ENCODE results near the gene VSTM2B. TPM values are rescaled to one million over a fixed set of nuclear protein-coding genes. Genes with fewer than 3 reads are reported as not detected.
A peak's percentile ranks its signal among the peaks of the same experiment; 100 is the strongest.

Gene VSTM2B
- total RNA-seq, 2 donors from 2014 or later: not detected

- Histone ChIP-seq H3K27ac (no peak overlapping the region), H3K4me1 (no peaks in the 10 kb centered on the region), H3K9me3 (no peaks in the 10 kb centered on the region), H3K36me3 (replicated peaks in 1 of 2; ENCODE audit: insufficient read depth in 1 of 2, low read depth in 2 of 2) (no peaks in the 10 kb centered on the region), H3K4me3 (no peak overlapping the region), H3K27me3 (no peaks in the 10 kb centered on the region)
- TF ChIP-seq, protein P1, sequence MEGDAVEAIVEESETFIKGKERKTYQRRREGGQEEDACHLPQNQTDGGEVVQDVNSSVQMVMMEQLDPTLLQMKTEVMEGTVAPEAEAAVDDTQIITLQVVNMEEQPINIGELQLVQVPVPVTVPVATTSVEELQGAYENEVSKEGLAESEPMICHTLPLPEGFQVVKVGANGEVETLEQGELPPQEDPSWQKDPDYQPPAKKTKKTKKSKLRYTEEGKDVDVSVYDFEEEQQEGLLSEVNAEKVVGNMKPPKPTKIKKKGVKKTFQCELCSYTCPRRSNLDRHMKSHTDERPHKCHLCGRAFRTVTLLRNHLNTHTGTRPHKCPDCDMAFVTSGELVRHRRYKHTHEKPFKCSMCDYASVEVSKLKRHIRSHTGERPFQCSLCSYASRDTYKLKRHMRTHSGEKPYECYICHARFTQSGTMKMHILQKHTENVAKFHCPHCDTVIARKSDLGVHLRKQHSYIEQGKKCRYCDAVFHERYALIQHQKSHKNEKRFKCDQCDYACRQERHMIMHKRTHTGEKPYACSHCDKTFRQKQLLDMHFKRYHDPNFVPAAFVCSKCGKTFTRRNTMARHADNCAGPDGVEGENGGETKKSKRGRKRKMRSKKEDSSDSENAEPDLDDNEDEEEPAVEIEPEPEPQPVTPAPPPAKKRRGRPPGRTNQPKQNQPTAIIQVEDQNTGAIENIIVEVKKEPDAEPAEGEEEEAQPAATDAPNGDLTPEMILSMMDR (IDR thresholded peaks at IDR 0.05): no peak
- TF ChIP-seq POLR2A (IDR thresholded peaks at IDR 0.05): no peak
- WGBS, 2 donors: 59 to 70% methylated on average over 6 of the region's 6 CpGs
- intact Hi-C loops (cut with DNase I): no loop called here
- DNase-seq (no peak), ATAC-seq (no peak)
Measured at GRCh38 chr19:29593869-29594268, 68.1 kb downstream of the VSTM2B start.

- intact Hi-C loops (cut with DNase I): no loop called here
Measured at GRCh38 chr19:29596080-29596727, 70.4 kb downstream of the VSTM2B start.

GRCh38 chr19:29596885-29597525, 71.2 kb downstream of the VSTM2B start:
- TF ChIP-seq, protein P1 (IDR thresholded peaks at IDR 0.05): peak in 3 of 7 experiments; percentile 17 to 40 (median 21)
- no peak for TF ChIP-seq POLR2A (IDR thresholded peaks at IDR 0.05)
- intact Hi-C loops (cut with DNase I): no loop called here
- H3K9me3 ChIP-seq: no peaks in the 10 kb centered on the region
- no peak overlapping the region for H3K4me3 ChIP-seq
- no peaks in the 10 kb centered on the region for H3K36me3 ChIP-seq (replicated peaks in 1 of 2; ENCODE audit: insufficient read depth in 1 of 2, low read depth in 2 of 2)
- 16 to 17% methylated on average over 9 of the region's 9 CpGs for WGBS, 2 donors
- H3K27ac ChIP-seq: no peak overlapping the region
- H3K4me1 ChIP-seq: no peaks in the 10 kb centered on the region
- ATAC-seq: no peak
- DNase-seq: no peak
- no peaks in the 10 kb centered on the region for H3K27me3 ChIP-seq

More at GRCh38 chr19:29596080-29596727, 70.4 kb downstream of the VSTM2B start:
- Histone ChIP-seq H3K36me3 (replicated peaks in 1 of 2; ENCODE audit: insufficient read depth in 1 of 2, low read depth in 2 of 2) (no peaks in the 10 kb centered on the region), H3K27ac (no peak overlapping the region), H3K9me3 (no peaks in the 10 kb centered on the region), H3K4me1 (no peaks in the 10 kb centered on the region), H3K4me3 (no peak overlapping the region), H3K27me3 (no peaks in the 10 kb centered on the region)
- ATAC-seq: no peak
- TF ChIP-seq, protein P1 (IDR thresholded peaks at IDR 0.05): no peak
- no peak for TF ChIP-seq POLR2A (IDR thresholded peaks at IDR 0.05)
- no peak for DNase-seq
- 27 to 29% methylated on average over 10 of the region's 10 CpGs for WGBS, 2 donors

DNA sequence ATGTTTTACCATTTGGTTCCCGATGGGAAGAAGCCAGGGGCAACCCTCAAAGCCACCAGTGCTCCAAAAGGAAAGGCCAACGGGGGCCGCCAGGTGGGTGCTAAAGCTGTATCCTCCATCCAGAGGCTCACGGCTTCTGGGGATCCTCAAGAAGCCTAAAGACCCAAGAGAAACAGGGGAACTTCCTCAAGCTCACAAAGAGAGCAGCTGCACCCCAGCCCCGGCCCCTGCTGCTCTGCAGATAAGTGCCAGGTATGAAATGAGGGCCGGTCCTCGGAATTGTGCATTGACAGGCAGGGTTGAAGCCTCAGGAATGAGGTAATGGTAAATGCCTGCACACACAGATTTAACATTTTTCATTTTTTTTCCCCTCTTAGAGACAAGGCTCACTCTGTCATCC, 72.2 kb downstream of the VSTM2B start:
- Histone ChIP-seq H3K27ac (no peak overlapping the region), H3K36me3 (replicated peaks in 1 of 2; ENCODE audit: insufficient read depth in 1 of 2, low read depth in 2 of 2) (no peaks in the 10 kb centered on the region), H3K27me3 (no peaks in the 10 kb centered on the region), H3K9me3 (no peaks in the 10 kb centered on the region), H3K4me3 (no peak overlapping the region), H3K4me1 (no peaks in the 10 kb centered on the region)
- intact Hi-C loops (cut with DNase I): no loop called here
- DNase-seq: no peak
- no peak for TF ChIP-seq POLR2A (IDR thresholded peaks at IDR 0.05)
- TF ChIP-seq, protein P1 (IDR thresholded peaks at IDR 0.05): no peak
- 22 to 32% methylated on average over 7 of the region's 7 CpGs for WGBS, 2 donors
- no peak for ATAC-seq
